22Rv1 (cell line): ENCODE results near the gene SRSF3.

Experiments used
- ZFX ChIP-seq: fragments of 450-650 bp; IDR thresholded peaks from 2 replicates; pipeline ENCODE4 v1.6.1; 2017; ENCODE audit warnings: antibody characterized with exemption, borderline replicate concordance
- TF ChIP-seq, protein P1 (sequence below): fragments of 450-650 bp; IDR thresholded peaks from 2 replicates; pipeline ENCODE4 v1.5.1; 2017; ENCODE audit warnings: mild to moderate bottlenecking

DNA sequence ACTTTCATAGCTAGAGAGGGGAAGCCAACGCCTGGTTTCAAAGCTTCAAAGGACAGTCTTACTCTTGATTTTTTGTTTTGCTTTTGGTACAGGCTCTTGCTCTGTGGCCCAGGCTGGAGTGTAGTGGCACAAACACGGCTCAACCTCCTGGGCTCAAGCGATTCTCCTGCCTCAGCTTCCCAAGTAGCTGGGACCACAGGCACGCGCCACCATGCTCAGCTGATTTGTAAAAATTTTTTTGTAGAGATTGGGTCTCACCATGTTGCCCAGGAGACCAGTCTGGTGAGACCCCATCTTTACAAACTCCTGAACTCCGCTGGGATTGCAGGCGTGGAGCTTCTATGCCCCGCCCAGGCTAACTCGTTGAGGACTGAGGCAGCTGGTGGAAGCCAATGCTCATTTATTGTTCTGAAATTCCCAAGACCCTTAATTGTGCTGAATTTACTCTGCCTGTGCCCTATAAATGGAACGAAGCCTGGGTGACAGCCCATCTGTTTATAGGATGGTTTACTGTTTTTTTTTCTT, 18.0 kb downstream of the SRSF3 start:
- TF ChIP-seq, protein P1, sequence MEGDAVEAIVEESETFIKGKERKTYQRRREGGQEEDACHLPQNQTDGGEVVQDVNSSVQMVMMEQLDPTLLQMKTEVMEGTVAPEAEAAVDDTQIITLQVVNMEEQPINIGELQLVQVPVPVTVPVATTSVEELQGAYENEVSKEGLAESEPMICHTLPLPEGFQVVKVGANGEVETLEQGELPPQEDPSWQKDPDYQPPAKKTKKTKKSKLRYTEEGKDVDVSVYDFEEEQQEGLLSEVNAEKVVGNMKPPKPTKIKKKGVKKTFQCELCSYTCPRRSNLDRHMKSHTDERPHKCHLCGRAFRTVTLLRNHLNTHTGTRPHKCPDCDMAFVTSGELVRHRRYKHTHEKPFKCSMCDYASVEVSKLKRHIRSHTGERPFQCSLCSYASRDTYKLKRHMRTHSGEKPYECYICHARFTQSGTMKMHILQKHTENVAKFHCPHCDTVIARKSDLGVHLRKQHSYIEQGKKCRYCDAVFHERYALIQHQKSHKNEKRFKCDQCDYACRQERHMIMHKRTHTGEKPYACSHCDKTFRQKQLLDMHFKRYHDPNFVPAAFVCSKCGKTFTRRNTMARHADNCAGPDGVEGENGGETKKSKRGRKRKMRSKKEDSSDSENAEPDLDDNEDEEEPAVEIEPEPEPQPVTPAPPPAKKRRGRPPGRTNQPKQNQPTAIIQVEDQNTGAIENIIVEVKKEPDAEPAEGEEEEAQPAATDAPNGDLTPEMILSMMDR: no peak
- TF ChIP-seq ZFX: no peak
